Osteocyte (in vitro differentiated cells): Measurements from ENCODE around the gene TIPARP. TPM values are rescaled to one million over a fixed set of nuclear protein-coding genes. Genes with fewer than 3 reads are reported as not detected.

Experiments used
- DNase-seq: peaks from one replicate; pipeline ENCODE4 v3.0.0; 2021; ENCODE audit warnings: mixed read lengths; ENCODE audit not compliant: unreplicated experiment; ENCODE audit errors: extremely low spot score
- H3K27ac Mint-ChIP-seq: one replicate; pipeline ENCODE4 v1.8.0; 2021; ENCODE audit warnings: mild to moderate bottlenecking, mixed read lengths; ENCODE audit not compliant: unreplicated experiment
- H3K27me3 Mint-ChIP-seq: one replicate; pipeline ENCODE4 v1.8.0; 2021; ENCODE audit warnings: mixed read lengths; ENCODE audit not compliant: unreplicated experiment
- H3K36me3 Mint-ChIP-seq: one replicate; pipeline ENCODE4 v1.8.0; 2021; ENCODE audit warnings: mixed read lengths; ENCODE audit not compliant: unreplicated experiment
- H3K4me1 Mint-ChIP-seq: one replicate; pipeline ENCODE4 v1.8.0; 2021; ENCODE audit warnings: mixed read lengths; ENCODE audit not compliant: unreplicated experiment
- H3K4me3 Mint-ChIP-seq: one replicate; pipeline ENCODE4 v1.8.0; 2021; ENCODE audit warnings: mild to moderate bottlenecking, moderate library complexity, mixed read lengths; ENCODE audit not compliant: unreplicated experiment
- H3K9me3 Mint-ChIP-seq: one replicate; pipeline ENCODE4 v1.8.0; 2021; ENCODE audit warnings: mixed read lengths; ENCODE audit not compliant: unreplicated experiment
- total RNA-seq: library from RNA; stranded (reverse); gene quantifications from 2 replicates; pipeline ENCODE4 v1.2.1, GENCODE V29; 2021
- TF ChIP-seq, protein P1 (sequence below): fragments of 200-600 bp; sonication (generic); IDR thresholded peaks from 2 replicates; pipeline ENCODE4 v1.5.0; 2021; ENCODE audit warnings: antibody characterized with exemption, mild to moderate bottlenecking, moderate library complexity

Gene TIPARP
- total RNA-seq, 1 donor from 2014 or later: 163 TPM

DNA sequence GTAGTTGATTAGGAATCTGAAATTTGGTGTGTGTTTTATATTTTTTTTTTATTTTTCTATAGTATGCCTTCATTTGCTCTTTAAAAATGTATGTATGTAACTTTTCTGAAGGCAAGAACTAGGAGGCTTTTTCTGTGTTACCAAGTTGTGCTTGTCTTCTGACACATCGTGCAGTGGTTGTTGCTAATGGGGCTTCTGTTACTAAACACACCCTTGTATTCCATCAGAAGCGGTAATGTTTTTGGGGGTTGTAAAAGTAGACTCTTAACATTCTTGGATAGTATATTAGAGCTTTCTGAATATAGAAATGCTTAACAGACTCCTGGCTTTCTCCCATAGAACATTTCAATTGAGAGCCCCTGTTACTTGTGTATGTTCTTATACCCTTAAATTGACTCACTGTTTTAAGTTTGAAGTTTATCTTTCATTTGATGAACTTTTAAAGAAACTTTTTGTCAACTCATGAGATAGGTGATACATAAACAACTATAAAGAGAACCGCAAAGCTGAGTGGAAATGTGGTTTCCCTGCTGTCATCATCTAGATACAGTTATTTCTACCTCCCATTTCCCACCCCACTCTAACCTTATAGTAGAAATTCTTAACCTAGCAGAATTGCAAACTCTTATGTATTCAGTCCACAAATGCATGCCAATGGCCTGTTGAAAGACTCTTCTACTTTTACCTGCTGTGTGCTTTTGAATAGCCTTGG is 2.5 kb downstream of the TIPARP start:
- Mint-ChIP-seq H3K36me3 (peaks cover 53% of the 10 kb centered on the region), H3K9me3 (no peaks in the 10 kb centered on the region), H3K4me1 (peaks cover 50% of the 10 kb centered on the region), H3K27me3 (no peaks in the 10 kb centered on the region), H3K4me3 (peak overlapping the region; percentile 87), H3K27ac (peak overlapping the region; percentile 93)
- DNase-seq: no peak
- TF ChIP-seq, protein P1, sequence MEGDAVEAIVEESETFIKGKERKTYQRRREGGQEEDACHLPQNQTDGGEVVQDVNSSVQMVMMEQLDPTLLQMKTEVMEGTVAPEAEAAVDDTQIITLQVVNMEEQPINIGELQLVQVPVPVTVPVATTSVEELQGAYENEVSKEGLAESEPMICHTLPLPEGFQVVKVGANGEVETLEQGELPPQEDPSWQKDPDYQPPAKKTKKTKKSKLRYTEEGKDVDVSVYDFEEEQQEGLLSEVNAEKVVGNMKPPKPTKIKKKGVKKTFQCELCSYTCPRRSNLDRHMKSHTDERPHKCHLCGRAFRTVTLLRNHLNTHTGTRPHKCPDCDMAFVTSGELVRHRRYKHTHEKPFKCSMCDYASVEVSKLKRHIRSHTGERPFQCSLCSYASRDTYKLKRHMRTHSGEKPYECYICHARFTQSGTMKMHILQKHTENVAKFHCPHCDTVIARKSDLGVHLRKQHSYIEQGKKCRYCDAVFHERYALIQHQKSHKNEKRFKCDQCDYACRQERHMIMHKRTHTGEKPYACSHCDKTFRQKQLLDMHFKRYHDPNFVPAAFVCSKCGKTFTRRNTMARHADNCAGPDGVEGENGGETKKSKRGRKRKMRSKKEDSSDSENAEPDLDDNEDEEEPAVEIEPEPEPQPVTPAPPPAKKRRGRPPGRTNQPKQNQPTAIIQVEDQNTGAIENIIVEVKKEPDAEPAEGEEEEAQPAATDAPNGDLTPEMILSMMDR: no peak

- Mint-ChIP-seq H3K36me3 (peaks cover 56% of the 10 kb centered on the region), H3K9me3 (no peaks in the 10 kb centered on the region), H3K27ac (peak overlapping the region; percentile 93), H3K4me3 (peak overlapping the region; percentile 87), H3K27me3 (no peaks in the 10 kb centered on the region), H3K4me1 (peaks cover 56% of the 10 kb centered on the region)
- TF ChIP-seq, protein P1: no peak
- no peak for DNase-seq
Measured at GRCh38 chr3:156677536-156677935, 3.1 kb downstream of the TIPARP start.

DNA sequence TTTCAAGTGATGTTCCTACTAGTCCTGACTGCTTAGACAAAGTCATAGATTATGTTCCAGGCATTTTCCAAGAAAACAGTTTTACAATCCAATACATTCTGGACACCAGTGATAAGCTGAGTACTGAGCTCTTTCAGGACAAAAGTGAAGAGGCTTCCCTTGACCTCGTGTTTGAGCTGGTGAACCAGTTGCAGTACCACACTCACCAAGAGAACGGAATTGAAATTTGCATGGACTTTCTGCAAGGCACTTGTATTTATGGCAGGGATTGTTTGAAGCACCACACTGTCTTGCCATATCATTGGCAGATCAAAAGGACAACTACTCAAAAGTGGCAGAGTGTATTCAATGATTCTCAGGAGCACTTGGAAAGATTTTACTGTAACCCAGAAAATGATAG is 3.8 kb downstream of the TIPARP start:
- H3K27ac Mint-ChIP-seq: peak overlapping the region; percentile 93
- no peaks in the 10 kb centered on the region for H3K9me3 Mint-ChIP-seq
- TF ChIP-seq, protein P1: no peak
- no peaks in the 10 kb centered on the region for H3K27me3 Mint-ChIP-seq
- H3K4me3 Mint-ChIP-seq: peak overlapping the region; percentile 87
- peaks cover 62% of the 10 kb centered on the region for H3K4me1 Mint-ChIP-seq
- peaks cover 61% of the 10 kb centered on the region for H3K36me3 Mint-ChIP-seq
- DNase-seq: no peak

DNA sequence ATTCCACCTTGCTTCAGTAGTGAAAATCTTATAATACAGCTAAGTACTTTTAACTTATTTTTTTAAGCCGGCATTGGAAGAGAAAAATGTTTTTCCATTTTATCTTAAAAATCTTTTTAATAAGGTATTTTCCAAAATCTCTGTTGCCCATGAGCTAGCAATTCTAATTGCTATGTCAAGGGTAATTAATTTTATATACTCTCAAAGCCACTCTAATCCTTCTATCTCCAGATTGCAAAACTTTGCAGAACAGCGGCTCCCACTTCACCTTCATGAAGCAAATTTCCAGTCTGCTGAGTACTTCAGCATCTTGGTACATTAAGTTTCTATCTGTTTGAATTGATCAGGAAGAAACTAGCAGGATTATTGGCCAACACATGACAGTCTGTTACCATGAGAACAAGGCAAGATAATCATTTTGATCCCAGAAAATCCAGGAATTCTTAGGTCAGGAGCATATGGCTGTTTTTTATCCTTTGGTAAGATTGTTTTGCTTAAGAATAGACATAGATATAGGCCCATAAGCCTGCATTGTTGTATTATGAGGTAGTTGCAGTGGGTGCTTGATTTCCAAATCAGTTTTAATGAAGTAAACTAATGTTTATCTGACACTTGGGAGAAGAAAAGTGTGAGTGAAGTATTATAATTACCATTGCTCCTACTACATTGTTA is 6.0 kb downstream of the TIPARP start:
- Mint-ChIP-seq H3K4me1 (peaks cover 79% of the 10 kb centered on the region), H3K4me3 (peak overlapping the region; percentile 75), H3K36me3 (peaks cover 74% of the 10 kb centered on the region), H3K27ac (peak overlapping the region; percentile 86), H3K9me3 (no peaks in the 10 kb centered on the region), H3K27me3 (no peaks in the 10 kb centered on the region)
- TF ChIP-seq, protein P1: no peak
- no peak for DNase-seq

DNA sequence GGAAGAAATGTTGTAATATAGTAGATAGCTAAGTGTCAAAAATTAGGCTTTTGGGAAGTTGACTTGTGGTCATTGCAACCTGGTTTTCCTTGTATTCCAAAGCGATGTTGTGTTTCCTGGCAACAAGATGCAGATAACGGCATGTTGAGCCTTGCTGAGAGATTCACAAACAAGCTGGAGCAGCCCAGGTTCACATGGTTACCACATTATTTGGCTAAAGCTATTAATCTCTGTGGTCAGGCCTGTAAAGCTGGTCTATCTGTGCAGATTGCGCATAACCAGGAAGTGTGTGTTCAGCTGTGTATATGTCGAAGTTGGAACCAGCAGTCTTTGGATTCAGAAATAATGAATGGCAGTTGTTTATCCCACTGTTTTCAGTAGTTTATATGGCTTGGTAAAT is 6.6 kb downstream of the TIPARP start:
- peak overlapping the region; percentile 75 for H3K4me3 Mint-ChIP-seq

More for the DNA sequence above, 6.6 kb downstream of the TIPARP start:
- Mint-ChIP-seq H3K4me1 (peaks cover 85% of the 10 kb centered on the region), H3K36me3 (peaks cover 72% of the 10 kb centered on the region), H3K27ac (peak overlapping the region; percentile 86), H3K27me3 (no peaks in the 10 kb centered on the region), H3K9me3 (no peaks in the 10 kb centered on the region)
- DNase-seq: no peak
- TF ChIP-seq, protein P1: no peak
